ENCODE measurements around the gene THSD4.
"Not testable (repeated sequence)": the region's sequence is repeated elsewhere in the genome, so short reads cannot be mapped to it uniquely, and the experiment has no call there.

THSD4 gene

DNA sequence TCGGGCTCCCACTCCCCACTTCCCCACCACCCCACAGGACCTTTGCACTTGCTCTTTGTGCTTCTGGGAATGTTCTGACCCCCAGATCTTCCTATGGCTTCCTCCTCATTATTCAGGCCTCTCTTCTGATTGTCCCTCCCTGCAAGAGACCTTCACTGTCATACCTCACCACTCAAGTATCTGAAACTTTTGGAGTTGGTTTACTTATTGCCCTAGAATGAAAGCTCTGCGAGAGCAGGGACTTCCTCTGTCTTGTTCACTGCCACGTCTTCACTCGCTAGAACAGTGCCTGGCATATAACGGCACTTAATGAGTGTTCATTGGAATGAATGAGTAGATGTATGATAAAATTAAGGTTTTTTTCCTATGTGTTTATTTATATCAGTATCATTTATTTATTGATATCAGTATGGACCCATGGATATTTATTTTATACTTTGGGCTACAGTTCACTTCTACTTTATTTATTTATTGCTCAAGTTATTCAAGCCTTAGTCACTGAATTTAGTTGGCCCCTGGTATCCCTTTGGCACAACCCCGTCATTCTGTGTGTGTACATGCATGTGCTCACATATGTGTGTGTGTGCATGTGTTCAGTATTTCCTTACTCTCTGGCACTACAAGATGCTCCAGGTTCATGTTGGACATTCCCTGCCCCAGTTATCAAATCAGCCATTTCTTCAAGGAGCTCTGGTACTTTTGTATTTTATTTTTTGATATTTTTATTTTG, 197.6 kb downstream of the THSD4 start:
- DNase-seq (ENCODE audit: extremely low spot score): no peak
- TF ChIP-seq, protein P1, sequence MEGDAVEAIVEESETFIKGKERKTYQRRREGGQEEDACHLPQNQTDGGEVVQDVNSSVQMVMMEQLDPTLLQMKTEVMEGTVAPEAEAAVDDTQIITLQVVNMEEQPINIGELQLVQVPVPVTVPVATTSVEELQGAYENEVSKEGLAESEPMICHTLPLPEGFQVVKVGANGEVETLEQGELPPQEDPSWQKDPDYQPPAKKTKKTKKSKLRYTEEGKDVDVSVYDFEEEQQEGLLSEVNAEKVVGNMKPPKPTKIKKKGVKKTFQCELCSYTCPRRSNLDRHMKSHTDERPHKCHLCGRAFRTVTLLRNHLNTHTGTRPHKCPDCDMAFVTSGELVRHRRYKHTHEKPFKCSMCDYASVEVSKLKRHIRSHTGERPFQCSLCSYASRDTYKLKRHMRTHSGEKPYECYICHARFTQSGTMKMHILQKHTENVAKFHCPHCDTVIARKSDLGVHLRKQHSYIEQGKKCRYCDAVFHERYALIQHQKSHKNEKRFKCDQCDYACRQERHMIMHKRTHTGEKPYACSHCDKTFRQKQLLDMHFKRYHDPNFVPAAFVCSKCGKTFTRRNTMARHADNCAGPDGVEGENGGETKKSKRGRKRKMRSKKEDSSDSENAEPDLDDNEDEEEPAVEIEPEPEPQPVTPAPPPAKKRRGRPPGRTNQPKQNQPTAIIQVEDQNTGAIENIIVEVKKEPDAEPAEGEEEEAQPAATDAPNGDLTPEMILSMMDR (IDR thresholded peaks at IDR 0.05; ENCODE audit: control extremely low read depth, extremely low read depth, low read depth, missing control alignments): no peak
- CTCF ChIA-PET: no interaction called here
- POLR2A ChIA-PET: no interaction called here

DNA sequence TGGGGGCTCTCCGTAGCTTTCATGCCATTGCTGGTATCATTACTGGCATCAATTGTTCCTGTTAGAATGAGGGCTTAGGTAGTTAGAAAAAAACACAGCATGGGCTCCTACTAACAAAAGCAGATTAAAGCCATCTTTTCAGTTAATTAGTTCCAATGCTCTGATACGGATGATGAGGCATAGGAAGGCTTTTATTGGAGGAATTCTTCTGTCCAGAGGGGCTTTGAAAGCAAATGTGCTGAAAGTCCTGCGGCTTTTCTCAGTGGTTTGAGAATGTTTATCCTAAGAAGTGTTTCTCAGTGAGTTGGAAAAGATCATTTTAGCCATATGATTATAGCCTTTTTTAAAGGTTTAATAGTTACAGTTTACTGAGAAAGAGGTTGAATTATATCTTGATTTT, 198.5 kb downstream of the THSD4 start:
- POLR2A ChIA-PET: no interaction called here
- CTCF ChIA-PET: no interaction called here
- TF ChIP-seq, protein P1 (IDR thresholded peaks at IDR 0.05; ENCODE audit: control extremely low read depth, extremely low read depth, low read depth, missing control alignments): no peak
- no peak for DNase-seq (ENCODE audit: extremely low spot score)

DNA sequence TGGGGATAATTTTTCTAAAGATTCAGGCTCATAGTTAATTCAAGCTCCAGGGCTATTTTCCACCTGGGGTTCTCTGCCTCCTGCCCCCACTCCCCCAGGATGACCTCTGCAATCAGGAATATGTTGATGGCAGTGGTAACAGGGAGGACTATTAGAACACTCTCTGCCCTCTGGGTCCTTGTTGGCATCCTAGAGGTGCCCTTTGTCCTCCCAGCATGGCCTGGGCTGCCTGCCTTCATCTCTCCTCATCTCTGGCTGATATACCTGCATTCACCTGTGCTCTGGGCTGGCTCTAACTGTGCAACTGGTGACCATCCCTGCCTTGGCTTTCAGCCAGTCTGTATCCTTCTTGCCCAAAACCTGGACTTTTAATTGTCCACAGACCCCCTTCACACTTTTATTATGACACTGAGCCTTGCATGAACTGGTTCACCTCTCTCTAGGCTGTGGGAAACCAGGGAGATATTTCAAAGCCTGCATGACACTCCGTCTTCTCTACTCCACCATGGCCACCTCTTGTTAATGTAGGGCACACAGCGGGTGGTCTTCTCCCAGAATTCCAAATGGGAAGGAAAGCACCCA, 199.8 kb downstream of the THSD4 start:
- ChIA-PET CTCF (no interaction called here), POLR2A (no interaction called here)

DNA sequence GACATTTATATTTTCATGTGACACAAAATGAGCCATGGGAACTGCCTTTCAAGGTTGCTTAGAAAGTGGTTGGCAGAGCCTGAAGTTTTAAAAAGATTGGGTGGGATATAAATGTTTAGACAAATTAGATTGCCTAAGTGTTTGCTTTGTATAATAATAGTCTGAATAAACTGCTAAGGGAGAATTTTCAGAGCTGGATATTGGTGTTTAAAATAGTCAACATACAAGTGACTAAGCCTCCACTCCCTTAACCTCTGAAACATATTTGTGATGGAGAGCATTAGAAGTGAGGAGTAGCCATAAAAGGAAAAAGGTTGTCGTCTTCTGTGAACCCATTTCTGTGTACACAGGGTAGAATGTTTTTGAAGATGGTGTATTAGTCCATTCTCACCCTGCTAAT, 201.6 kb downstream of the THSD4 start:
- TF ChIP-seq, protein P1 (IDR thresholded peaks at IDR 0.05; ENCODE audit: control extremely low read depth, extremely low read depth, low read depth, missing control alignments): no peak
- ChIA-PET POLR2A (no interaction called here), CTCF (no interaction called here)
- DNase-seq (ENCODE audit: extremely low spot score): no peak

More for the DNA sequence above, 199.8 kb downstream of the THSD4 start:
- DNase-seq (ENCODE audit: extremely low spot score): no peak
- TF ChIP-seq, protein P1 (IDR thresholded peaks at IDR 0.05; ENCODE audit: control extremely low read depth, extremely low read depth, low read depth, missing control alignments): no peak

DNA sequence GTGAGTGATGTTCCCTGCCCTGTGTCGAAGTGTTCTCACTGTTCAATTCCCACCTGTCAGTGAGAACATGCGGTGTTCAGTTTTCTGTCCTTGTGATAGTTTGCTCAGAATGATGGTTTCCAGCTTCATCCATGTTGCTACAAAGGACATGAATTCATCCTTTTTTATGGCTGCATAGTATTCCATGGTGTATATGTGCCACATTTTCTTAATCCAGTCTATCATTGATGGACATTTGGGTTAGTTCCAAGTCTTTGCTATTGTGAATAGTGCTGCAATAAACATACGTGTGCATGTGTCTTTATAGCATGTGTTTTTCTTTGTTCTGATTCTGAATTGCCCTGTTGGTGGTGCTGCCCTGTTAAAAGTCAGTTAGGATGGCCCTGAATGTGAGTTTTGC, 204.2 kb downstream of the THSD4 start:
- DNase-seq (ENCODE audit: extremely low spot score); CTCF ChIA-PET; POLR2A ChIA-PET: not testable (repeated sequence)

DNA sequence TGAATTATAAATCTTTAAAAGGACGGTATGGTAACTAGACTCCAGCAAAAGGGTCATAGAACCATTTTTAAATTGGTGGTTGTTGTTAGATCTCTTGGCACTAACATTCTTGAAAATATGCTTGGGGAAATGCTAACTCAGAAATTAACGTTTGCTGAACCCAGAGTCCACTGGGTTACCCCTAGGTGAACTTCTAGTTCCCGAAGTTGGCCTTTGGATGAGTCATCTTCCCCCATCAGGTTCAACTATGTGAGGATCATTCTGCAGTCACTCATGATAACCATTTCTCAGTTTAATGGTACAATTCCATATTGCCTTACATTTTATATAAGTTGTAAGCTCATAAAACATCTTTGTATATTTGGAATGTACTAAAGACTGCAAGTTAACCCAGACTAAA, 204.7 kb downstream of the THSD4 start:
- CTCF ChIA-PET: interaction anchor here (1.7 kb wide), 1 partner anchor 11 kb away, joined by 5 read pairs; no protein-coding TSS in a partner anchor
- POLR2A ChIA-PET: no interaction called here
- DNase-seq (ENCODE audit: extremely low spot score): no peak
- TF ChIP-seq, protein P1 (IDR thresholded peaks at IDR 0.05; ENCODE audit: control extremely low read depth, extremely low read depth, low read depth, missing control alignments): no peak

DNA sequence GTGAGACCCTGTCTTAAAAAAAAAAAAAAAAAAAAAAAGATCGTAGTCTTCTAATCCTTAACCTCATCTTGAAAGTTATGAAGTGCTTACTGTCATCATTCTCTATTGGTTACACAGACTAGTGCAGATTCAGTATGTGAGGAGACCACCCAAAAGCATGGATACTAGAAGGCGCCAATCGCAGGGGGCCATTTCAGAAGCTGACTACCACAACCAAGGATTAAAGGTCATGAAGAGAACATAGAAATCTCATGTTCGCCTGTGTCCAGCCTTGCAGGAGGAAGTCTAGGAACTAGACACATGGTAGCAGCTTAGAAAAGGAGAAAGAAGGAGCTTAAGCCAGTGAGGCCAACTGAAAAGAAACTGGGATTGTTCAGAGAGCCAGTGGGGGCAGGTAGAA, 207.8 kb downstream of the THSD4 start:
- TF ChIP-seq, protein P1 (IDR thresholded peaks at IDR 0.05; ENCODE audit: control extremely low read depth, extremely low read depth, low read depth, missing control alignments): no peak
- ChIA-PET CTCF (no interaction called here), POLR2A (no interaction called here)
- no peak for DNase-seq (ENCODE audit: extremely low spot score)

Data from GM10248 (cell line).